Ectodermal cell (in vitro differentiated cells): ENCODE measurements around the gene TBC1D1. TPM values are rescaled to one million over a fixed set of nuclear protein-coding genes. Genes with fewer than 3 reads are reported as not detected.

Experiments
- H3K27ac ChIP-seq: 2 replicates; pipeline ENCODE4 v1.7.0; 2013; ENCODE audit warnings: mild to moderate bottlenecking, low read depth, low read length; ENCODE audit not compliant: insufficient read depth, poor library complexity, severe bottlenecking
- H3K27me3 ChIP-seq: 2 replicates; pipeline ENCODE4 v1.7.0; 2013; ENCODE audit warnings: mild to moderate bottlenecking, low read length; ENCODE audit not compliant: insufficient read depth, control insufficient read depth, poor library complexity, severe bottlenecking
- H3K36me3 ChIP-seq: one replicate; pipeline ENCODE4 v1.7.0; 2013; ENCODE audit warnings: low read length; ENCODE audit not compliant: control insufficient read depth, insufficient read depth
- H3K4me1 ChIP-seq: one replicate; pipeline ENCODE4 v1.7.0; 2013; ENCODE audit warnings: low read length; ENCODE audit not compliant: control insufficient read depth, insufficient read depth
- H3K4me3 ChIP-seq: 2 replicates; pipeline ENCODE4 v1.7.0; 2013; ENCODE audit warnings: low read depth, low read length, control low read depth; ENCODE audit not compliant: insufficient read depth
- H3K9me3 ChIP-seq: 2 replicates; pipeline ENCODE4 v1.7.0; 2013; ENCODE audit warnings: mild to moderate bottlenecking, low read length, moderate library complexity; ENCODE audit not compliant: control insufficient read depth
- WGBS, 2 experiments: methylation state at CpG; one replicate each; pipeline ENCODE4 v1.1.7; 2013; ENCODE audit warnings: missing lambda C conversion rate in 2 of 2; 5-methylcytosine and 5-hydroxymethylcytosine counted together
- polyA plus RNA-seq, 4 experiments: library from polyadenylated mRNA; stranded (reverse); fragments of 50-300 nt; gene quantifications; one replicate each; pipeline ENCODE4 v1.2.3, GENCODE V29; 2013

The TBC1D1 gene, protein sequence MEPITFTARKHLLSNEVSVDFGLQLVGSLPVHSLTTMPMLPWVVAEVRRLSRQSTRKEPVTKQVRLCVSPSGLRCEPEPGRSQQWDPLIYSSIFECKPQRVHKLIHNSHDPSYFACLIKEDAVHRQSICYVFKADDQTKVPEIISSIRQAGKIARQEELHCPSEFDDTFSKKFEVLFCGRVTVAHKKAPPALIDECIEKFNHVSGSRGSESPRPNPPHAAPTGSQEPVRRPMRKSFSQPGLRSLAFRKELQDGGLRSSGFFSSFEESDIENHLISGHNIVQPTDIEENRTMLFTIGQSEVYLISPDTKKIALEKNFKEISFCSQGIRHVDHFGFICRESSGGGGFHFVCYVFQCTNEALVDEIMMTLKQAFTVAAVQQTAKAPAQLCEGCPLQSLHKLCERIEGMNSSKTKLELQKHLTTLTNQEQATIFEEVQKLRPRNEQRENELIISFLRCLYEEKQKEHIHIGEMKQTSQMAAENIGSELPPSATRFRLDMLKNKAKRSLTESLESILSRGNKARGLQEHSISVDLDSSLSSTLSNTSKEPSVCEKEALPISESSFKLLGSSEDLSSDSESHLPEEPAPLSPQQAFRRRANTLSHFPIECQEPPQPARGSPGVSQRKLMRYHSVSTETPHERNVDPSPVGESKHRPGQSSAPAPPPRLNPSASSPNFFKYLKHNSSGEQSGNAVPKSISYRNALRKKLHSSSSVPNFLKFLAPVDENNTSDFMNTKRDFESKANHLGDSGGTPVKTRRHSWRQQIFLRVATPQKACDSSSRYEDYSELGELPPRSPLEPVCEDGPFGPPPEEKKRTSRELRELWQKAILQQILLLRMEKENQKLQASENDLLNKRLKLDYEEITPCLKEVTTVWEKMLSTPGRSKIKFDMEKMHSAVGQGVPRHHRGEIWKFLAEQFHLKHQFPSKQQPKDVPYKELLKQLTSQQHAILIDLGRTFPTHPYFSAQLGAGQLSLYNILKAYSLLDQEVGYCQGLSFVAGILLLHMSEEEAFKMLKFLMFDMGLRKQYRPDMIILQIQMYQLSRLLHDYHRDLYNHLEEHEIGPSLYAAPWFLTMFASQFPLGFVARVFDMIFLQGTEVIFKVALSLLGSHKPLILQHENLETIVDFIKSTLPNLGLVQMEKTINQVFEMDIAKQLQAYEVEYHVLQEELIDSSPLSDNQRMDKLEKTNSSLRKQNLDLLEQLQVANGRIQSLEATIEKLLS (N-terminal part only)
- 147 TPM for polyA plus RNA-seq (2013, experiment 1 of 4)
- polyA plus RNA-seq (2013, experiment 2 of 4): 148 TPM
- 118 TPM for polyA plus RNA-seq (2013, experiment 3 of 4)
- polyA plus RNA-seq (2013, experiment 4 of 4): 120 TPM

DNA sequence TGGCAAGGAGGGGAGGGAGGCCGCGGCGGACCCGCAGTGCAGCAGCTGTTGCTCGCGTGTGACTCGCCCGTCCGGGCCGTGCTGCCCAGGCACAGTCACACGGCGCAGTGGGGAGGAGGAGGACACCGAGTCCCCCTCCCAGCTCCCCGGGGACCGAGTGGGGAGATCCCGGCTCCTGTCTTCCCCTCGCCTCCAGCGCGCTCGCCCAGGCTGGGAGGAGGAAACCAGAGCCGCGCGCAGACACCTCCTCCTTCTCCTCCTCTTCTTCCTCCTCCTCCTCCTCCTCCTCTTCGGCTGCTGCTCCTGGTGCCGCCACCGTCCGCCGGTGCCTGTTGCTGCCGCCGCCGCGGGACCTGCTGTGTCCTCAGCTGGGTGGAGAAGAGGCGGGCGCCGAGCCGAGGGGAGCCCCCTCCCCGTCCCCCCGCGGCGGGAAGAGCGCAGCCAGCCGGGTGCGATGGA is at the start of gene TBC1D1:
TBC1D1 (plus strand) TSS at position 284 of the 459 bp plus-strand sequence. CDS start 11,012 bp downstream, outside the sequence.
- Histone ChIP-seq H3K9me3 (no peaks in the 10 kb centered on the region), H3K36me3 (no peaks in the 10 kb centered on the region), H3K4me1 (no peaks in the 10 kb centered on the region), H3K4me3 (peak within 1 kb of the TSS; percentile 44), H3K27me3 (peaks cover 64% of the 10 kb centered on the region), H3K27ac (no peak within 1 kb of the TSS)
- 0 to 1% methylated on average over 43 of the region's 43 CpGs for WGBS, 2 experiments

DNA sequence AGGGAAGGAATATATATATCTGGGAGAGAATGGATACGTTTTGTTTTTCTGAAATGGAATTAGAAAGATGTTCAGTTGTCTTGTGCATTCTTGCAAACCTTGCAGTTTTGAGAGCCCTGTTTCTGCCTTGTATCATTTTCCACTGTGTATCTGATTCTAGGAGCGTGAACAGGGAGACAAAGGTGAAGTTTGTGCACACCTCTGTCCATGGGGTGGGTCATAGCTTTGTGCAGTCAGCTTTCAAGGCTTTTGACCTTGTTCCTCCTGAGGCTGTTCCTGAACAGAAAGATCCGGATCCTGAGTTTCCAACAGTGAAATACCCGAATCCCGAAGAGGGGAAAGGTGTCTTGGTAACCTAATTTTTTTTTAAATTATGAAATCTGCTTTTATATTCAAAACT is 46.7 kb upstream of the TBC1D1 start:
- no peaks in the 10 kb centered on the region for H3K4me1 ChIP-seq
- H3K4me3 ChIP-seq: no peak overlapping the region
- no peaks in the 10 kb centered on the region for H3K36me3 ChIP-seq
- H3K27ac ChIP-seq: no peak overlapping the region
- H3K9me3 ChIP-seq: no peaks in the 10 kb centered on the region
- 93 to 96% methylated on average over 3 to 5 of the region's 5 CpGs for WGBS, 2 experiments
- no peaks in the 10 kb centered on the region for H3K27me3 ChIP-seq

DNA sequence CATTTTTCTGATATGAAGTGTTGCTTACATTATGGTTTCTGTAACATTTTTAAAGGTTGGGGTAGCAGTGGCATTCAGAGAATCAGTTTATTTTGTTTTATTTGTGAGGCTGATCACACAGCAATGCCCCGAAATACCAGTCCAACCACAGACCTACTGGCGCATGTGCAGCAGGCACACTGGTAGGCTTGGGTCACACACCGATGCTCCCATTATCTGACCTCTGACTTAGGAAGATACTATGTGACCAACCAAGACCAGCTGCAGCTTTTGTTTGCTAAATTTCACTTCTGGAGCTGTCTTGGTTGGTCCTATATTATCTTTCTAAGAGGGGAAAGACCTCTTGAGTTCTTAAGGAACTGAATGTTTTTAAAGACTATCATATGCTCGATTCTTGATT is 45.7 kb upstream of the TBC1D1 start:
- Histone ChIP-seq H3K4me1 (no peaks in the 10 kb centered on the region), H3K9me3 (no peaks in the 10 kb centered on the region), H3K27me3 (no peaks in the 10 kb centered on the region), H3K36me3 (no peaks in the 10 kb centered on the region), H3K27ac (no peak overlapping the region), H3K4me3 (no peak overlapping the region)
- 95 to 98% methylated on average over 4 of the region's 4 CpGs for WGBS, 2 experiments

DNA sequence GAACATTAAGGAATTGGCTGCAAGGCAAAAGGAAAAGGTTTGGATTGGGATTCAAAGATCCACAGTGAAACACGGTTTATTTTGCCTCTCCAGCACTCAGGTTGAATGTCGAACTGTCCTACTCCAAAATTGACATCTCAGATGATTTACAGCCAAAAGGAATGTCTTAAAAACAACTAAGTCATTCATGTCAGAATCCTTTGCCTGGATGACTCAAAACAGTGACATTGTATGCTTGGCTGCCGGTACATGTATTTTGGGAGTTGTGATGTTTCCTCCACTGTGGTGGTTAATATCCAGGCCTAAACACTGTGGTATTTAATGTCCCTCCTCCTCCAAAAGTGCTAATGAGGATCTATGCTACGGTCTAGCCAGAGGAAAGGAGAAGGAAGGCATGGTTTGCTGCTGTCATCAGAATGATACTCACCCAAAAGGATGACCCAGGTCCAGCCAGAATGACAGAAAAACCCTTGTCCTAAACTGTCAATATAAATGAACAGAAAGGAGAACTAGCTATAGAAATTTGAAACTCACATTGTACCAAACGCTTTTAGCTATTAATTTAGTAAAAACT is 43.5 kb upstream of the TBC1D1 start:
- Histone ChIP-seq H3K27ac (no peak overlapping the region), H3K9me3 (no peaks in the 10 kb centered on the region), H3K4me1 (no peaks in the 10 kb centered on the region), H3K36me3 (no peaks in the 10 kb centered on the region), H3K4me3 (no peak overlapping the region), H3K27me3 (no peaks in the 10 kb centered on the region)
- 71 to 92% methylated on average over 3 to 4 of the region's 5 CpGs for WGBS, 2 experiments

DNA sequence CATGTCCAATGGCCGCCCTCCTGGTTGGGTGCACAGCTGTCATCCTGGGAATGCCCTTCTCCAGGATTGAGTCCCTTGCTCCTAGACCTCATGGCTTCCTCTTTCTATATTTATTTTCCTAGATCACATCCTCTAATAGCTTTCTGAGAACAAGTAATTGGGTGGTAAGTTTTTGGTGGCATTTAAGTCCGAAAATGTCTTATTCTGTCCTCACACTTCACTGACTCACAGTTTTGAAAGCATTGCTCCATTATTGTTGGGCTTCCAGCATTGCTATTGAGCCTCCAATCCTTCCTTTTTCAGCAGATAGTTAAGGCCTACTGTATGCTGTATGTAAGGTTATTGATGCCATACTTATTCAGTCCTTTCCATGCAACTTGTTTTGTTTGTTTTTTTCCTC is 38.5 kb upstream of the TBC1D1 start:
- H3K27me3 ChIP-seq: no peaks in the 10 kb centered on the region
- no peaks in the 10 kb centered on the region for H3K9me3 ChIP-seq
- H3K4me3 ChIP-seq: no peak overlapping the region
- H3K27ac ChIP-seq: no peak overlapping the region
- 86 to 96% methylated on average over 2 of the region's 2 CpGs for WGBS, 2 experiments
- peaks cover 6% of the 10 kb centered on the region for H3K36me3 ChIP-seq
- no peaks in the 10 kb centered on the region for H3K4me1 ChIP-seq

DNA sequence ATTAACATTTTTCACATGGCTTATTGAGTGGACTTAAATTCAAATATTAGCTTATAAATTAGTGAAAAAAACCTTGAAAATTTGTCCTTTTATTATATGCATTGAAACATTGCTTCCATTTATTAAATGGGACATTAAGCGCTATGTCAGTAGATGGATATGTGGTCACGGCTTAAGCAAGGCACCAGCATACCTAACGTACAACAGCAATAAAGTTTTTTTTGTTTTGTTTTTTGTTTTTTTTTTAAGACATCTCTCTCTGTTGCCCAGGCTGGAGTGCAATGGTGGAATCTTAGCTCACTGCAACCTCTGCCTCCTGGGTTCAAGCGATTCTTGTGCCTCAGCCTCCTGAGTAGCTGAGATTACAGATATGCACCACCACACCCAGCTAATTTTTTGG is 32.8 kb upstream of the TBC1D1 start:
- WGBS, 2 experiments: 93 to 94% methylated on average over 3 to 4 of the region's 4 CpGs
- Histone ChIP-seq H3K27ac (no peak overlapping the region), H3K4me3 (no peak overlapping the region), H3K4me1 (no peaks in the 10 kb centered on the region), H3K9me3 (no peaks in the 10 kb centered on the region), H3K36me3 (peaks cover 6% of the 10 kb centered on the region), H3K27me3 (no peaks in the 10 kb centered on the region)

DNA sequence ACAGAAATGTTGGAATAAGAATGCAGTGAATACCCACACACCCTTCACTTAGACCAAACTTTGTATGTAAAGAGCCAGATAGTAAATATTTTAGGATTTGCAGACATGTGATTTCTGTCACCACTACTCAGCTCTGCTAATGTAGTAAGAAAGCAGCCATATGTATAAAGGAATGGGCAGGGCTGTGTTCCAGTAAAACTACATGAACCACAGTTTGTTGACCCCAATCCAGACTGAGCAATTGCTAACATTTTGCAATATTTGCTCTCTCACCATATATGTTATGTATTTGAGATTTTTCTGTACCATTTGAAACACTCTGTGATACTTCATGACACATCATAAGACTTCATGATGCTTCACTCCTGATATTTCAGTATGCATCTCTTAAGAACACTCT is 32.0 kb upstream of the TBC1D1 start:
- no peak overlapping the region for H3K27ac ChIP-seq
- no peaks in the 10 kb centered on the region for H3K27me3 ChIP-seq
- no peaks in the 10 kb centered on the region for H3K4me1 ChIP-seq
- H3K4me3 ChIP-seq: no peak overlapping the region
- no peaks in the 10 kb centered on the region for H3K9me3 ChIP-seq
- peaks cover 6% of the 10 kb centered on the region for H3K36me3 ChIP-seq

DNA sequence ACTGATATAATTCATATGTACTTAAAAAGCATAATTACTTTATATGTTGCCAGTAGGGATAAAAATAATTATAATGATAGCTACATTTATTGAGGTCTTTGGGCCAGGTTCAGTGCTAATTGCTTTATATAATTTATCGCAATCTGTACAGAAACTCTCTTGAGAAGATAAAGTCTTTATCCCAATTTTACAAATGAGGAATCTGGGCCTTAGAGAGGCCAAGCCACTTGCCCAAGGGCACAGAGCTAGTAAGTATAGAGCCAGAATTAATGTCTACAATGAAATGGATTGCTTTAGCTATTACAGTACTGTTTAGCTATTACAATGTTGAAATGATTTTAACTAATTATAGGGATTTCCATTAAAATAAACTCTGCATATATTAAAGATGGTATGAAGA is 30.6 kb upstream of the TBC1D1 start:
- Histone ChIP-seq H3K27me3 (no peaks in the 10 kb centered on the region), H3K4me3 (no peak overlapping the region), H3K27ac (no peak overlapping the region), H3K36me3 (peaks cover 6% of the 10 kb centered on the region), H3K4me1 (no peaks in the 10 kb centered on the region), H3K9me3 (no peaks in the 10 kb centered on the region)
- WGBS, 2 experiments: 100% methylated on average over 1 of the region's 1 CpG; no CpG with 5 or more reads in 1 of the 2 experiments

DNA sequence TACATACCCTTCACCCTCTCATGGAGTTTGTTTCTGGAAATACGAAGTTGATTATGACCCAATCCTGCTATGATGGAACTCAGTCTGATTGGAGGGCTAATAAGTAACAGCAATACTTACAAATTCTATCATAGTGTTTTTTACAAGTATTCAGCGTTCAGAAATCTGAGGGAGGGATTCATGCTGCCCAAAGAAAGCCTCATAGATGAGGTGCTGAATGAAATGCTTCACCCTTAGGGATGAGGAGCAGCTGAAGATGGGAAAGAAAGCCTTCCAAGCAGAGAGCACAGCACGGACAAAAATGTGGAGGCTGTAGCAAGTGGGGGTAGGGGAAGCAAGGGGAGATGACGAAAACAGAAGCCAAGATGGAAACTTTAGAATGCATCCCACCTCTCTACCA is 27.9 kb upstream of the TBC1D1 start:
- Histone ChIP-seq H3K36me3 (no peaks in the 10 kb centered on the region), H3K27me3 (no peaks in the 10 kb centered on the region), H3K9me3 (no peaks in the 10 kb centered on the region), H3K27ac (no peak overlapping the region), H3K4me1 (no peaks in the 10 kb centered on the region), H3K4me3 (no peak overlapping the region)
- WGBS, 2 experiments: 93 to 97% methylated on average over 3 to 4 of the region's 4 CpGs
